Right atrium auricular region (tissue), 2 donors: Measurements from ENCODE around the gene RET. TPM values are rescaled to one million over a fixed set of nuclear protein-coding genes. Genes with fewer than 3 reads are reported as not detected.

Experiments used
- DNase-seq: peaks from one replicate; pipeline ENCODE4 v3.0.0-alpha.2; 2019; ENCODE audit warnings: low spot score
- H3K27ac ChIP-seq, 2 donors: fragments of 200-600 bp; sonication (generic); 1 replicate in 1 of 2; 2 replicates in 1 of 2; pipeline ENCODE4 v1.5.1; 2016 to 2019
- H3K27me3 ChIP-seq, 2 donors: fragments of 200-600 bp; sonication (generic); one replicate each; pipeline versions ENCODE4 v1.5.1 to v1.6.0; 2017 to 2019
- H3K36me3 ChIP-seq: fragments of 200-600 bp; sonication (generic); one replicate; pipeline ENCODE4 v1.5.1; 2016
- H3K4me1 ChIP-seq, 2 donors: fragments of 200-600 bp; sonication (generic); one replicate each; pipeline versions ENCODE4 v1.5.1 to v1.6.0; 2017 to 2019
- H3K4me3 ChIP-seq, 2 donors: fragments of 200-600 bp; sonication (generic); 1 replicate in 1 of 2; 2 replicates in 1 of 2; pipeline ENCODE4 v1.5.1; 2017 to 2019; ENCODE audit warnings: mild to moderate bottlenecking in 1 of 2, moderate library complexity in 1 of 2
- H3K9me3 ChIP-seq, 2 donors: fragments of 200-600 bp; sonication (generic); one replicate each; pipeline ENCODE4 v1.5.1; 2019
- total RNA-seq, 2 donors: library from RNA; depleted of rRNA; stranded (reverse); fragments of >200 nt; gene quantifications; one replicate each; pipeline ENCODE4 v1.1.0, GENCODE V29; 2016
- TF ChIP-seq, protein P1 (sequence below), 2 donors: fragments of 200-600 bp; sonication (generic); IDR thresholded peaks; one replicate each; pipeline ENCODE4 v1.5.1; 2019; ENCODE audit warnings: antibody characterized with exemption in 2 of 2

RET gene
- total RNA-seq, 2 donors from 2014 or later = 0.12 to 0.44 TPM

DNA sequence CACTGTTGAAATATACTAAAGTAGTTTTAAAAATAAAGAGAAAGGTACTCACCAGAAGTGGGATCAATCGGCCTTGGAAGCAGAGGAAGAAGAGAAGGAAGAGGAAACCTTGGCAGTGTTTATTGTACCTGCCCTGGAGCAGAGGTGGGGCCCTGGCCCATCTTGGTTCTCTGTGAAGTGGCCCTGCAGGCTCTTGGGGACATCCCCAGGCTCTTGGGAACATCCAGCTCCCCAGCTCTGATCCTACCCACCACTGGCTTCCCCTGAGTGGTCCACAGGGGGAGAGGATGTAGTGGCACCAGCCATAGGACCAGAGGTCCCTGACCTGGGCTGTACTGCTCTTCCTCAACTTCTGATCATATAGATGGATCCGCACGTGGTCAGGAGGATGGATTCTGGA, 22.3 kb upstream of the RET start:
- no peaks in the 10 kb centered on the region for H3K9me3 ChIP-seq
- no peak overlapping the region for H3K4me3 ChIP-seq
- H3K27me3 ChIP-seq = no peaks in the 10 kb centered on the region
- no peaks in the 10 kb centered on the region for H3K4me1 ChIP-seq
- TF ChIP-seq, protein P1, sequence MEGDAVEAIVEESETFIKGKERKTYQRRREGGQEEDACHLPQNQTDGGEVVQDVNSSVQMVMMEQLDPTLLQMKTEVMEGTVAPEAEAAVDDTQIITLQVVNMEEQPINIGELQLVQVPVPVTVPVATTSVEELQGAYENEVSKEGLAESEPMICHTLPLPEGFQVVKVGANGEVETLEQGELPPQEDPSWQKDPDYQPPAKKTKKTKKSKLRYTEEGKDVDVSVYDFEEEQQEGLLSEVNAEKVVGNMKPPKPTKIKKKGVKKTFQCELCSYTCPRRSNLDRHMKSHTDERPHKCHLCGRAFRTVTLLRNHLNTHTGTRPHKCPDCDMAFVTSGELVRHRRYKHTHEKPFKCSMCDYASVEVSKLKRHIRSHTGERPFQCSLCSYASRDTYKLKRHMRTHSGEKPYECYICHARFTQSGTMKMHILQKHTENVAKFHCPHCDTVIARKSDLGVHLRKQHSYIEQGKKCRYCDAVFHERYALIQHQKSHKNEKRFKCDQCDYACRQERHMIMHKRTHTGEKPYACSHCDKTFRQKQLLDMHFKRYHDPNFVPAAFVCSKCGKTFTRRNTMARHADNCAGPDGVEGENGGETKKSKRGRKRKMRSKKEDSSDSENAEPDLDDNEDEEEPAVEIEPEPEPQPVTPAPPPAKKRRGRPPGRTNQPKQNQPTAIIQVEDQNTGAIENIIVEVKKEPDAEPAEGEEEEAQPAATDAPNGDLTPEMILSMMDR (IDR thresholded peaks at IDR 0.05) = no peak
- no peaks in the 10 kb centered on the region for H3K36me3 ChIP-seq
- no peak for DNase-seq
- no peak overlapping the region for H3K27ac ChIP-seq

DNA sequence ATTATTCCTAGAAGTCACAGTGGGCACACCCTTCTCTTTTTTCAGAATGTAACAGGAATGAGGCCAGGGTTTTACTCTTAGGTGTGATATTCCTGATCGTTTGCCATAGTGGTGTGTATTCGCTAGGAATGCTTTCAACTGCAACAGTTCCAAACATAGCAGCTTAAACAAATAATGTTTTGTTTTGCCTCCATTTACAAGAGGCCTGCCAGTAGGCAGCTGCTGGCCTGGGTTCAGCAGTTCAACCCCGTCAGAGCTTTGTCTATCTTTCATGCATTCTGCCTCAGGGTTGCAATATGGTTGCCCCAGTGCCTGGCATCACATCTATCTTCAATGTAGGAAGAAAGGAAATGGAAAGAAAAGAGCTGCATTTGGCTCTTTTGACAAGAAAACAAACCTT, 21.7 kb upstream of the RET start:
- no peak for DNase-seq
- Histone ChIP-seq H3K27ac (no peak overlapping the region), H3K9me3 (no peaks in the 10 kb centered on the region), H3K27me3 (no peaks in the 10 kb centered on the region), H3K4me1 (no peaks in the 10 kb centered on the region), H3K4me3 (no peak overlapping the region), H3K36me3 (no peaks in the 10 kb centered on the region)
- TF ChIP-seq, protein P1 (IDR thresholded peaks at IDR 0.05) = no peak

DNA sequence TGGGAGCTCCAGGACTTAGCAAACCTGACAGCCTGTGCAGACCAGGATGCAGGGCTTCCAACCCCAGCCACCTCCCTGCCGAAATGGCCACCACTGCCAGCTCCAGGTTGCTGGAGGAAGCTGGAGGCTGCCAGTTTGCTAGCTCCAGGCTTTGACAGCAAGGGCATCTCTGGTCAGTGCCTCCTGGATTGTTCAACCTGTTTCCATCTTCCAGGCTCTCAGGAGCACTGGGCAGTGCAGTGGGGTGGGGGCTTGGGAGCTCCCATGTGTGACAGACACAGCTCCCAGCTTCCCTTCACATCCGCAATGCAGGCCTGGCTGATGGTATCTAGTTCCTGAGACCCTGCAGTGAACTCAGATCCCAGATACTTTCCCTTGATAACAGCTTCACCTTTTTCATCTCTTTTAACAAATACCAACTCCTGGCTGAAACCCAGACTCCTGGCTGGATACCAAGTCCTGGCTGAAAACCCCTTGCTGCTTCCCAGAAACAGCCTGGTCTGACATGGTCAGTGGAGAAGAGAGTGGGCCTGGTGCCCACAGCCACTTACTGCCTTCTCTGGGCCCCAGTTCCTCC, 20.8 kb upstream of the RET start:
- no peaks in the 10 kb centered on the region for H3K9me3 ChIP-seq
- no peaks in the 10 kb centered on the region for H3K27me3 ChIP-seq
- H3K36me3 ChIP-seq = no peaks in the 10 kb centered on the region
- no peak overlapping the region for H3K4me3 ChIP-seq
- TF ChIP-seq, protein P1 (IDR thresholded peaks at IDR 0.05) = no peak
- H3K27ac ChIP-seq = no peak overlapping the region
- no peaks in the 10 kb centered on the region for H3K4me1 ChIP-seq
- DNase-seq = no peak

DNA sequence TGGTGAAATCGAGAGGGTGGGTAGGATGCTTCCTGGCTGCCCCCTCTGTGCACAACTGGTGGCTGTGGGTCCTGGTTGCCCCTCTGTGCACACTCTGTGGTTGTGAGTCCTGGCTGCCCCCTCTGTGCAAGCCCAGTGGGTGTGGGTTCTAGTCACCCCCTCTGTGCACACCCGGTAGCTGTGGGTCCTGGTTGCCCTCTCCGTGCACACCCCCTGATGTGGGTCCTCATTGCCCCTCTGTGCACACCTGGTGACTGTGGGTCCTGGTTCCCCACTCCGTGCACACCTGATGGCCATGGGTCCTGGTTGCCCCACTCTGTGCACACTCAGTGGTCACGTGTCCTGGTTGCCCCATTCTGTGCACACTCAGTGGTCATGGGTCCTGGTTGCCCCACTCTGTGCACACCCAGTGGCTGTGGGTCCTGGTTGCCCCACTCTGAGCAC, 20.3 kb upstream of the RET start:
- Histone ChIP-seq H3K27ac (no peak overlapping the region), H3K27me3 (no peaks in the 10 kb centered on the region), H3K9me3 (no peaks in the 10 kb centered on the region), H3K4me1 (no peaks in the 10 kb centered on the region), H3K4me3 (no peak overlapping the region), H3K36me3 (no peaks in the 10 kb centered on the region)
- DNase-seq = no peak
- TF ChIP-seq, protein P1 (IDR thresholded peaks at IDR 0.05) = no peak

DNA sequence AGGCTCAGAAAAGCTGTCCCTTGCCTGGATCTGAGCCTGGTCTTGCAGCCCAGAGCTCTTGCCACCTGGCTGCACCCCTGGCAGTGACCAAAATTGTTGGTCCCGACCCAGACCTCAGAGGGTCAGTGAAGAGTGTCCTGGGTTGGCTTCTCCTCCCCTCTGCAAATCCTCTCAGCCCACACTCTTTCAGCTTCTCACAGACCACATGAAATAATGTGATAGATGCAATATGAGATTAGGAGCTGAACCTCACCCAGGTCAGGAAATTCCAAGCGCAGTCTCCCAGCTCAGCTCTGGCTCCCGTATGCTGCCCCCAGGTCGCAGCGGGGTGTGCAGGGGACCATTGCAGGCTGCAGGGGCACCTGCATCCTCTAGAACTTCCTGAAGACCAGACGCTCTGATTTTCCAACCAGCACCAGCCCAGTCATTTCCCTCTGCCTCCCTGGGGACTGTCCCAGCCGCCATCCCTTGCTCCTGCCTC, 19.6 kb upstream of the RET start:
- H3K27ac ChIP-seq = no peak overlapping the region
- no peaks in the 10 kb centered on the region for H3K4me1 ChIP-seq
- no peaks in the 10 kb centered on the region for H3K9me3 ChIP-seq
- H3K27me3 ChIP-seq = no peaks in the 10 kb centered on the region
- no peaks in the 10 kb centered on the region for H3K36me3 ChIP-seq
- no peak overlapping the region for H3K4me3 ChIP-seq
- DNase-seq = no peak
- TF ChIP-seq, protein P1 (IDR thresholded peaks at IDR 0.05) = no peak

DNA sequence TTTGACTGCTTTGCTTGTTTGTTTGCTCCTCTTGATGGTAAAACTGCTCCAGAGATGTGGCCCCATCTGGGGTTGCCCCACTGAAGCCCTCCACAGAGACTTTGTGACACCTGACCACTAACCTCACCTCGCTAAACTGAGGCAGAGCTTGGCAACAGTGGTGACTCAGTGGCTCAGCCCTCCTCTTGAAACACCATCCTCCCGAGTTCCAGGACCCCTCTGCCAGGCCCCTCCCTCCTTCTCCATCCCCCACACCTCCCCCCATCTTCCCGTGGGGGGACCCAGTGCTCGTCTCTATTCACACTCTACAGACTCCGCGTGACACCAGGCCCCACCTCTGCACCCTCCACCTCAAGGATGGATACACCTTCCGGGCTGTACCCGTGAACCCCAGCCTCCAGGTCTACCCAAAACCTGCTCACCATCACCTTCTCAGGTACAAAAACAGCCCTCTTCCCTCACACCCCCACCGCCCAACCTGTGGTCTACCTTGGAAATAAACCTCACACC, 19.0 kb upstream of the RET start:
- no peak for DNase-seq
- no peaks in the 10 kb centered on the region for H3K27me3 ChIP-seq

More for the DNA sequence above, 19.0 kb upstream of the RET start:
- TF ChIP-seq, protein P1 (IDR thresholded peaks at IDR 0.05) = no peak
- Histone ChIP-seq H3K27ac (no peak overlapping the region), H3K4me1 (no peaks in the 10 kb centered on the region), H3K4me3 (no peak overlapping the region), H3K36me3 (no peaks in the 10 kb centered on the region), H3K9me3 (no peaks in the 10 kb centered on the region)
